GM19438 (cell line): ENCODE data around the gene ANKRD44.

ENCODE experiments used
- ATAC-seq: cut with Tn5 transposase; IDR thresholded peaks from one replicate; pipeline ENCODE4 v1.9.1; 2021; ENCODE audit warnings: low read depth; ENCODE audit not compliant: unreplicated experiment

Gene ANKRD44

DNA sequence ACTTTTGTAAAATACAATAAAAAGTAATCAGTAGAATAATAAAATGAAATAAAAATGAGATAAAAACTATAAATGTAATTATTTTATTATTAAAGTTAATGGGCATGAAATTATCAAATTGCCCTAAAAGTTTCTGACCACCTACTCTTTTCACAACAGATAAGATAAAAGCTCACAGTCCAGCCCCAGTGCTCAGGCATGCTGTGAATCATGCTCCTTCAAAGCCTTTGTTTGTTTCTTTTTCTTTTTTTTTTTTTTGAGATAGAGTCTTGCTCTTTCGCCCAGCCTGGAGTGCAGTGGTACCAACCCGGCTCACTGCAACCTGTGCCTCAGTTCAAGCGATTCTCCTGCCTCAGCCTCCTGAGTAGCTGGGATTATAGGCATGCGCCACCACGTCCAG is 181.7 kb downstream of the ANKRD44 start:
- no peak for ATAC-seq

- no peak for ATAC-seq
These were observed 182.5 kb downstream of the ANKRD44 start for GRCh38 chr2:197128126-197128525.

DNA sequence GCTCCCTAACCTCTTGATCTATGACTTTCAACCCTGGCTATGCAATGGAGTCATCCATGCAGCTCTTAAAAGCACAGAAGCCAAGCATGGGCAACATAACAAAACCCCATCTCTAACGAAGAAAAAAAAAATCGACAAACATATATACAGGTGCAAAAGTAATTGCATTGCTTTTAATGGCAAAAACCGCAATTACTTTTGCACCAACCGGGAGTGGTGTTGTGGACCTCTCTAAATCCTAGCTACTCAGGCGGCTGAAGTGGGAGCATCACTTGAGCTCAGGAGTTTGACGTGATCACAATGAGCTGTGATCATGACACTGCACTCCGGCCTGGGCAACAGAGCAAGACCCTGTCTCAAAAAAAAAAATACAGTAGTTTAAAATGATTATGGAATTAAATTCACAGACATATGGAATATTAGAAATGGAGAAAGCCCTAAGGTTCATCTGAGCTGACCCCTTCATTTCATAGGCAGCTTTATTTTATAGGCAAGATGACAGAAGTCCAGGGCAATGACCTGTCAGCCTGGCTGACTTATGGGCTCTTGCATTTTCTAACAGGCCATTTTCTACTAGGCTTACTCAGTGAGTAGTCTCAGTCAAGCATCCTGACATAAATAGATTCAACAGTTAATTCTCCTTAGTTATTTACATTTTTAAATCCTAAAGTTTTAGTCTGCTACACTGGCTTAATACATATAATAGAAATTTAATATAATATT is 183.8 kb downstream of the ANKRD44 start:
- no peak for ATAC-seq

- ATAC-seq = no peak
These were observed 185.8 kb downstream of the ANKRD44 start for GRCh38 chr2:197124639-197125390.

DNA sequence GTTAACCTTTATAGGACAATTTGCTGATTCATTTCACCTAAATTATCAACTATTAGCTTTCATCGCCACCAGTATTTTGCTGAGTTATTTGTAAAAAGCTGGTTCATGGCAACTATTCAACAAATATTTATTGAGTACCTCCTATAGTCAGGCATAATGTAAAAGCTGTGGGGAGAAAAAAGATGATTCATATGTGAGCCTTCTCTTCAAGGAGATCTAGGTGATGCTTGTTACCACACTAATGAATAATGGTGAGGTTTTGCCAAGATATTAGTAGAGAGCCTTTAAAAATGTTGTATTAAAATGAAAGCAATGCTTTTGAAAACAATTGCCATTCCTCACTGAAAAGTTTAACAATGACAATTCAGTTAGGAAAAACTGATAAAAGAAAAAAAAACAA is 187.8 kb downstream of the ANKRD44 start:
- ATAC-seq = no peak

DNA sequence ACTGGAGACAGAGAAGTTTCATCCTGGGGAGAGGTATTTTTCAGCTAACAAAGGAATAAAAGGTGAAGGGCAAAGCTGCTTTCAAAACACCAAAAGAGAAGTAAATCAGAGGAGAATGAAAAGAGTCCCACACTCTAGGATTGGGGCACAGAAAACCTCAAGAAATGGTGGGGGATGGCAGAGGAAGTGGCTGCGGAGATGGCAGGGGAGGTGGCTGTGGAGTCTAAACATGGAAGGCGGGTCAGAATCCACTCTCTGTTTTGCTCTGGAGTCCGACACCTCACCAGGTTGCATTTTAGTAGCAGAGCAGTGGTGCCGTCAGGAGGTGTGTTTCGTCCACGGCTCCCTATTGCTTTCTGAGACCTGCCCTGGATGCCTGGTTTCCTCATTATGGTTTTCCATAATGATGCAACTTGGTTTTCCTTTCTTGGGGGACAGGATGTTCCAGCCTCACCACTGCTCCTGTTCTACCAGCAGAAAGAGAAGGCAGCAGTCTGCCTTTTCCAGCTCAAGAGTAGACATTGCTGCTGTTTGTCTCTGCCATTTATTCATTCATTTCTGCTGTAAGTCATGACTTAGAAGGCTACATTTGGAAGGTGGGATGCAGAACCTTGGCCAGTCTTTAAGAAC is 188.7 kb downstream of the ANKRD44 start:
- no peak for ATAC-seq

GRCh38 chr2:197121255-197121654 is 189.3 kb downstream of the ANKRD44 start:
- ATAC-seq = no peak

DNA sequence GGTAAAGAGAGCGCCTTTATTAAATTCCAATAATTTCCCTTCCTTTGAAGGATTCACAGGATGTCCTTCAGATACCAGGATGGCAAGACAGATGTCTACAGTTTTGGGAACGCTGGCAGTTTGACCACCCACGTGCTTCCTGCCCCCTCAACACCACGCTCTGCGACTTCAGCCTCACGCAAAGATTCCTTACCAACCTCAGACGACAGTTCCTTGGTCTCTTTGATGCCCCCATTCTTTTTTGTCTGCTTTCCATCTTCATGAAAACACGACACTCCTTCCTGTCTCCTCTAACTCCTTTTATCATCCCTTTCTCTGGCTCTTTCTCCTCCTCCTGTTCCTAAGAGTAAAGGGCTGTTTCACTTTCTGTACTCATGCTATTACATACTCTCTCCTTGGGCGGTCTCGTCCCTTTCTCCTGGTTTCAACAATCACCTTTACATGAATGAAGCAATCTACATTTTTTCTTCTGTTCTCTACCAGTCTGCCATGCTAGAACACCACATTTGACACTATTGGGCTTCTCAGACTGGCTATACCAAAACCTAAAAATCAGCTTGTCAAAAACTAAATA is 194.2 kb downstream of the ANKRD44 start:
- no peak for ATAC-seq

- ATAC-seq = no peak
These were observed 195.3 kb downstream of the ANKRD44 start for GRCh38 chr2:197115325-197115724.

DNA sequence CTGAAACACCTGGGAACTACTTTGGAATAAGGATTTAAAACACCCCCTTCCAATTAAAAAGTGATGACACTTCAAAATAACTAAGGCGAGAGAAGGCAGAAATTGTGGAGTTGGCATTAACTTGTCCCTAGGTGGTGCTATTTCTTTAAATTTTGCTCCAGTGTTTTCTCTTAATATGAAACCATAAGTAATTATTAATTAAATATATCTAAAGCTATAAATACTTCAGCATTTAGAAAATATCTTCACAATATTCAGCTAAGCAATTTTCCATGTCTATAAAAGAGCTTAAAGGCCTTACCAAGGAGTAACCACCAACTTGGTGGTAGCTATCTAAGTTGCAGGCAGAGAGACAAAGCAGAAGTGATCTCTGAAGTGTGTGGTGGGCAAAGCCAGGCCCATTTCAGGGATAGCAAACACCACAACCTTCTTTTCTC is 197.3 kb downstream of the ANKRD44 start:
- ATAC-seq = peak; percentile 60

DNA sequence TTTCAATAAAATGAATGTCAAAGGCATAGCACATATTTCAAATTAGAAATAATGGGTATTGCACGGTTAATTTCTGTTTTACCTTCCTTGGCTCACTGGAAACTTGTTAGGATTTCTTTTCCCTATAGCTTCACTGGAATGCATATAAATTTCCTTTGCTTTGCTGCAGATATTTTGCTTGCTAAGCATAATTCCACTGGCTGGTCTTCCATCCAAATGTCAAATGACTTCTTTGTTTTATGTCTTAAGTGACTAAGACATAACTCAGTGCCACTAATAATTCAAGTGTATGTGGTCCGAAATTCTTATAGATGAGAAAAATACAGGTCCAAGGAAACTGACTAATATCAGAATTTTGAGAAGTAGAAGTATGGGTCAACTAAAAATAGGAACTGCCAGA is 201.3 kb downstream of the ANKRD44 start:
- ATAC-seq = no peak

GRCh38 chr2:197108758-197109157 is 201.8 kb downstream of the ANKRD44 start:
- no peak for ATAC-seq

- ATAC-seq = no peak
These were observed 203.0 kb downstream of the ANKRD44 start for GRCh38 chr2:197107291-197108269.

GRCh38 chr2:197103363-197103762 is 207.2 kb downstream of the ANKRD44 start:
- ATAC-seq = no peak

- no peak for ATAC-seq
These were observed 208.3 kb downstream of the ANKRD44 start for GRCh38 chr2:197102231-197102630.

- ATAC-seq = no peak
These were observed 209.1 kb downstream of the ANKRD44 start for GRCh38 chr2:197101519-197101918.

- ATAC-seq = no peak
These were observed 212.8 kb downstream of the ANKRD44 start for GRCh38 chr2:197097578-197098366.

- ATAC-seq = no peak
These were observed 213.9 kb downstream of the ANKRD44 start for GRCh38 chr2:197096649-197097048.

DNA sequence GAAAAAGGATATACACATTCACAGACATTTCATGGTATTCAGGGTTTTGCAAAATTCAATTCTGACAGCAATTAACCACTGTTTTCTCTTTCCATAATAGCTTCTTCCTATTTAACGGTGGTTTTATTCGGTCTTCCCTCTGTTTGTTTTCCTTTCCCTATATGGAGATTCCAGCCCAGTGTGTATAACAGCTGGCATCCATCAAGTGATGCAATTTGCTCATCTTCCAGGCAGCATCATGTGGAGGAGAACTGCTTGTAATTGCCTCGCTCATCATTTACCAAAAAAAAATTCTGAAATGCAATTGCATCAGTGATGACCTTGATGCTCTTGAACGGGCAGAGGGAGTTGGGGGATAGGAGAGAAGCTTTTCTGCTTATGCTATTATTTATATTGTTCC is 218.1 kb downstream of the ANKRD44 start:
- ATAC-seq = no peak
